PC-3 (cell line): Measurements from ENCODE around the gene PLA2G2F. TPM values are rescaled to one million over a fixed set of nuclear protein-coding genes. Genes with fewer than 3 reads are reported as not detected.

Experiments used
- ATAC-seq: fragments of 200-7000 bp; cut with Tn5 transposase; 2 replicates; pipeline ENCODE4 v1.9.1; 2020; ENCODE audit warnings: mild to moderate bottlenecking, moderate library complexity
- BruUV-seq: library from RNA; stranded (reverse); fragments of 400-500 nt; replicated peaks from 2 replicates; lab custom pipeline; 2021; lab: Mats Ljungman, UMichigan
- CTCF ChIA-PET: fragments of 300-600 bp; sonication (Branson Sonifier 250); formaldehyde crosslinking; loops from one replicate; lab custom pipeline; 2022; ENCODE audit warnings: antibody characterized with exemption; lab: Charles Lee
- POLR2A ChIA-PET: fragments of 300-600 bp; sonication (Branson Sonifier 250); formaldehyde crosslinking; loops from one replicate; lab custom pipeline; 2022; ENCODE audit warnings: antibody characterized with exemption; ENCODE audit not compliant: unreplicated experiment; lab: Charles Lee
- DNase-seq: peaks from one replicate; pipeline ENCODE4 v3.0.0-alpha.2; 2015
- H2AFZ ChIP-seq: fragments of 300-600 bp; sonication (generic); 2 replicates; pipeline ENCODE4 v1.6.0; 2016; ENCODE audit warnings: antibody characterized with exemption, low read length
- H3F3A ChIP-seq: fragments of 300-600 bp; sonication (generic); one replicate; pipeline ENCODE4 v1.6.0; 2017; ENCODE audit warnings: antibody characterized with exemption, low read length, control low read depth, mild to moderate bottlenecking; ENCODE audit not compliant: unreplicated experiment
- H3K27ac ChIP-seq: fragments of 300-600 bp; sonication (generic); 2 replicates; pipeline ENCODE4 v1.5.1; 2016; ENCODE audit warnings: mild to moderate bottlenecking, low read length
- H3K27me3 ChIP-seq: fragments of 300-600 bp; sonication (generic); 2 replicates; pipeline ENCODE4 v1.6.1; 2016; ENCODE audit warnings: low read length, mixed read lengths
- H3K36me3 ChIP-seq: fragments of 300-600 bp; sonication (generic); 2 replicates; pipeline ENCODE4 v1.6.1; 2016; ENCODE audit warnings: low read depth, mixed run types, low read length, mixed read lengths
- H3K4me1 ChIP-seq: fragments of 300-600 bp; sonication (generic); 2 replicates; pipeline ENCODE4 v1.5.1; 2016; ENCODE audit warnings: low read length; ENCODE audit not compliant: insufficient read depth
- H3K4me2 ChIP-seq: fragments of 300-600 bp; sonication (generic); 2 replicates; pipeline ENCODE4 v1.6.0; 2016; ENCODE audit warnings: low read length
- H3K4me3 ChIP-seq: fragments of 300-600 bp; sonication (generic); 2 replicates; pipeline ENCODE4 v1.5.1; 2016; ENCODE audit warnings: mild to moderate bottlenecking, low read length, mixed read lengths
- H3K79me2 ChIP-seq: fragments of 300-600 bp; sonication (generic); 2 replicates; pipeline ENCODE4 v1.6.1; 2017; ENCODE audit warnings: low read length, mixed read lengths
- H3K9ac ChIP-seq: fragments of 300-600 bp; sonication (generic); 2 replicates; pipeline ENCODE4 v1.6.0; 2016; ENCODE audit warnings: mild to moderate bottlenecking, low read length
- H3K9me2 ChIP-seq: fragments of 300-600 bp; sonication (generic); replicated peaks from 2 replicates; pipeline ENCODE4 v1.6.1; 2016; ENCODE audit warnings: mixed run types, low read length, mixed read lengths
- H3K9me3 ChIP-seq: fragments of 300-600 bp; sonication (generic); 2 replicates; pipeline ENCODE4 v1.6.1; 2016; ENCODE audit warnings: low read length, mixed read lengths
- H4K20me1 ChIP-seq: fragments of 300-600 bp; sonication (generic); 2 replicates; pipeline ENCODE4 v1.6.1; 2016; ENCODE audit warnings: low read length, mixed read lengths
- CTCF ChIP-seq: fragments of 300-600 bp; sonication (generic); conservative IDR thresholded peaks from 2 replicates; pipeline ENCODE4 v1.5.1; 2017; ENCODE audit warnings: antibody characterized with exemption, low read depth, mild to moderate bottlenecking, low read length
- EZH2 ChIP-seq: fragments of 300-600 bp; sonication (generic); IDR thresholded peaks from one replicate; pipeline ENCODE4 v1.6.1; 2017; ENCODE audit warnings: antibody characterized with exemption, mild to moderate bottlenecking, low read length; ENCODE audit not compliant: unreplicated experiment
- EZH2phosphoT487 ChIP-seq: fragments of 300-600 bp; sonication (generic); IDR thresholded peaks from 2 replicates; pipeline ENCODE4 v1.6.1; 2018; ENCODE audit warnings: mild to moderate bottlenecking, antibody characterized with exemption, low read length, borderline replicate concordance
- intact Hi-C: fragments of 100-400 bp; cut with micrococcal nuclease; formaldehyde crosslinking; loops from 2 replicates; pipeline ENCODE4 v1.9.0; 2023
- total RNA-seq: library from RNA; depleted of rRNA; stranded (reverse); fragments of >200 nt; gene quantifications from 2 replicates; pipeline ENCODE4 v1.2.3, GENCODE V29; 2014

Gene PLA2G2F
- total RNA-seq, 1 experiment from 2014 or later = 0.18 TPM

GRCh38 chr1:20164694-20165202 is 25.6 kb downstream of the PLA2G2F start:
- H3K4me2 ChIP-seq = no peak overlapping the region
- no peak overlapping the region for H2AFZ ChIP-seq
- no peaks in the 10 kb centered on the region for H4K20me1 ChIP-seq
- CTCF ChIA-PET = interaction anchor here (1.1 to 1.7 kb wide), 2 partner anchors 48 to 190 kb away, joined by 5 to 25 read pairs; no protein-coding TSS in a partner anchor
- intact Hi-C loops = no loop called here
- no peak overlapping the region for H3K9ac ChIP-seq
- no peaks in the 10 kb centered on the region for H3K9me2 ChIP-seq
- no peak for TF ChIP-seq CTCF
- TF ChIP-seq EZH2phosphoT487 = no peak
- no peak for TF ChIP-seq EZH2
- peaks cover 23% of the 10 kb centered on the region for H3K4me1 ChIP-seq
- H3K27me3 ChIP-seq = no peaks in the 10 kb centered on the region
- POLR2A ChIA-PET = no interaction called here
- H3K36me3 ChIP-seq = 0 out of 2 replicates have a peak, but pooled peaks cover 2% of the 10 kb centered on the region
- H3K4me3 ChIP-seq = no peak overlapping the region
- H3K9me3 ChIP-seq = peaks cover 14% of the 10 kb centered on the region
- no TSS peak for BruUV-seq
- no peak for ATAC-seq
- no peak for DNase-seq
- H3K27ac ChIP-seq = peak overlapping the region; percentile 89; the same call in 1 of the 2 replicates
- no peaks in the 10 kb centered on the region for H3F3A ChIP-seq
- no peaks in the 10 kb centered on the region for H3K79me2 ChIP-seq

GRCh38 chr1:20165522-20165951 is 26.4 kb downstream of the PLA2G2F start:
- no TSS peak for BruUV-seq
- H3K36me3 ChIP-seq = no peaks in the 10 kb centered on the region
- CTCF ChIA-PET = interaction anchor here (0.5 to 1.7 kb wide), 6 partner anchors 14 to 328 kb away, joined by 3 to 25 read pairs (median 4); no protein-coding TSS in a partner anchor
- H3K79me2 ChIP-seq = no peaks in the 10 kb centered on the region
- peaks cover 25% of the 10 kb centered on the region for H3K4me1 ChIP-seq
- TF ChIP-seq EZH2 (no peak), CTCF (peak; percentile 72)
- no peaks in the 10 kb centered on the region for H3K27me3 ChIP-seq
- no peaks in the 10 kb centered on the region for H4K20me1 ChIP-seq
- peak overlapping the region; percentile 68 for H3K4me2 ChIP-seq
- H3K9ac ChIP-seq = peak overlapping the region; percentile 65
- POLR2A ChIA-PET = interaction anchor here (0.7 kb wide), 1 partner anchor 117 kb away, joined by 10 read pairs; no protein-coding TSS in a partner anchor
- H3F3A ChIP-seq = no peaks in the 10 kb centered on the region
- intact Hi-C loops = no loop called here
- DNase-seq (peak; percentile 62), ATAC-seq (peak; percentile 63)
- peak overlapping the region; percentile 56 for H2AFZ ChIP-seq
- no peaks in the 10 kb centered on the region for H3K9me2 ChIP-seq
- H3K4me3 ChIP-seq = 0 out of 2 replicates have a peak overlapping the region, but pooled peaks have one; percentile 25
- peak overlapping the region; percentile 89 for H3K27ac ChIP-seq
- H3K9me3 ChIP-seq = 0 out of 2 replicates have a peak, but pooled peaks cover 7% of the 10 kb centered on the region

- DNase-seq (peak; percentile 82), ATAC-seq (peak; percentile 83)
- H3K9ac ChIP-seq = peak overlapping the region; percentile 65
- H2AFZ ChIP-seq = peak overlapping the region; percentile 56
- peaks cover 30% of the 10 kb centered on the region for H3K4me1 ChIP-seq
- H3K79me2 ChIP-seq = no peaks in the 10 kb centered on the region
- ChIA-PET POLR2A (interaction anchor here (0.7 kb wide), 1 partner anchor 116 kb away, joined by 10 read pairs; no protein-coding TSS in a partner anchor), CTCF (interaction anchor here (0.5 to 1.7 kb wide), 7 partner anchors 14 to 328 kb away, joined by 3 to 25 read pairs (median 4); no protein-coding TSS in a partner anchor)
- H4K20me1 ChIP-seq = no peaks in the 10 kb centered on the region
- H3K4me3 ChIP-seq = 0 out of 2 replicates have a peak overlapping the region, but pooled peaks have one; percentile 25
- BruUV-seq = no TSS peak
- H3K27ac ChIP-seq = peak overlapping the region; percentile 89
- no peak for TF ChIP-seq EZH2phosphoT487
- TF ChIP-seq EZH2 = no peak
- TF ChIP-seq CTCF = no peak
- no peaks in the 10 kb centered on the region for H3K27me3 ChIP-seq
- peak overlapping the region; percentile 68 for H3K4me2 ChIP-seq
- no peaks in the 10 kb centered on the region for H3F3A ChIP-seq
- intact Hi-C loops = loop anchor here (1.0 to 2.0 kb wide), 3 partner anchors 29 to 327 kb away; no protein-coding TSS in a partner anchor
- 0 out of 2 replicates have a peak, but pooled peaks cover 4% of the 10 kb centered on the region for H3K9me3 ChIP-seq
- no peaks in the 10 kb centered on the region for H3K36me3 ChIP-seq
- no peaks in the 10 kb centered on the region for H3K9me2 ChIP-seq
These were observed 26.9 kb downstream of the PLA2G2F start for GRCh38 chr1:20166051-20166450.
